Activated CD8-positive, alpha-beta T cell treated with anti-CD3 and anti-CD28 coated beads for 36 hours (primary cell): ENCODE measurements around the gene DRGX. TPM values are rescaled to one million over a fixed set of nuclear protein-coding genes. Genes with fewer than 3 reads are reported as not detected.

Experiments used
- ATAC-seq: fragments of 200-7000 bp; cut with Tn5 transposase; one replicate; pipeline ENCODE4 v1.10.0; 2021; ENCODE audit warnings: mild to moderate bottlenecking, moderate library complexity
- CTCF ChIA-PET: fragments of 350-600 bp; sonication (Branson Sonifier 250); formaldehyde crosslinking; loops from one replicate; lab custom pipeline; 2021; ENCODE audit warnings: antibody characterized with exemption; lab: Charles Lee
- POLR2A ChIA-PET: fragments of 350-600 bp; sonication (Branson Sonifier 250); formaldehyde crosslinking; loops from one replicate; lab custom pipeline; 2021; ENCODE audit warnings: antibody characterized with exemption; lab: Charles Lee
- DNase-seq: peaks from one replicate; pipeline ENCODE4 v3.0.0-alpha.2; 2020
- H3K27ac Mint-ChIP-seq: one replicate; pipeline ENCODE4 v1.8.0; 2021; ENCODE audit warnings: mild to moderate bottlenecking, mixed read lengths
- H3K27me3 Mint-ChIP-seq: one replicate; pipeline ENCODE4 v1.8.0; 2021; ENCODE audit warnings: mixed read lengths
- H3K36me3 Mint-ChIP-seq: one replicate; pipeline ENCODE4 v1.8.0; 2021; ENCODE audit warnings: low read depth, mixed read lengths
- H3K4me1 Mint-ChIP-seq: one replicate; pipeline ENCODE4 v1.8.0; 2021; ENCODE audit warnings: low read depth, mixed read lengths
- H3K4me3 Mint-ChIP-seq: one replicate; pipeline ENCODE4 v1.8.0; 2021; ENCODE audit warnings: mild to moderate bottlenecking, moderate library complexity, mixed read lengths
- H3K9me3 Mint-ChIP-seq: one replicate; pipeline ENCODE4 v1.8.0; 2021; ENCODE audit warnings: mixed read lengths
- CTCF ChIP-seq: fragments of 200-600 bp; IDR thresholded peaks from one replicate; pipeline ENCODE4 v1.8.0; 2022; ENCODE audit warnings: antibody characterized with exemption, mild to moderate bottlenecking
- intact Hi-C: fragments of 100-400 bp; cut with micrococcal nuclease; formaldehyde crosslinking; loops from one replicate; pipeline ENCODE4 v1.10.0; 2022
- total RNA-seq, 2 experiments: library from RNA; stranded (reverse); gene quantifications; one replicate each; pipeline ENCODE4 v1.2.3, GENCODE V29; 2021

Gene DRGX
- total RNA-seq, 2 experiments from 2014 or later, result not detected

GRCh38 chr10:49349390-49349789, 46.5 kb downstream of the DRGX start:
- H3K27me3 Mint-ChIP-seq, result no peaks in the 10 kb centered on the region
- CTCF ChIA-PET, result no interaction called here
- H3K4me1 Mint-ChIP-seq, result no peaks in the 10 kb centered on the region
- no peak for TF ChIP-seq CTCF
- H3K27ac Mint-ChIP-seq, result no peak overlapping the region
- no peak for ATAC-seq
- H3K9me3 Mint-ChIP-seq, result peaks cover 5% of the 10 kb centered on the region
- H3K4me3 Mint-ChIP-seq, result no peak overlapping the region
- POLR2A ChIA-PET, result no interaction called here
- H3K36me3 Mint-ChIP-seq, result no peaks in the 10 kb centered on the region
- intact Hi-C loops, result no loop called here
- no peak for DNase-seq

GRCh38 chr10:49348593-49348992, 47.3 kb downstream of the DRGX start:
- Mint-ChIP-seq H3K27ac (no peak overlapping the region), H3K4me3 (no peak overlapping the region), H3K27me3 (peaks cover 3% of the 10 kb centered on the region), H3K9me3 (peaks cover 5% of the 10 kb centered on the region), H3K4me1 (no peaks in the 10 kb centered on the region), H3K36me3 (no peaks in the 10 kb centered on the region)
- ChIA-PET CTCF (no interaction called here), POLR2A (no interaction called here)
- TF ChIP-seq CTCF, result no peak
- DNase-seq (no peak), ATAC-seq (no peak)
- intact Hi-C loops, result no loop called here

- H3K27ac Mint-ChIP-seq, result no peak overlapping the region
- H3K4me1 Mint-ChIP-seq, result no peaks in the 10 kb centered on the region
- TF ChIP-seq CTCF, result no peak
- ATAC-seq (no peak), DNase-seq (no peak)
- intact Hi-C loops, result no loop called here
- CTCF ChIA-PET, result no interaction called here
- H3K4me3 Mint-ChIP-seq, result no peak overlapping the region
- POLR2A ChIA-PET, result no interaction called here
- H3K27me3 Mint-ChIP-seq, result peaks cover 3% of the 10 kb centered on the region
- H3K9me3 Mint-ChIP-seq, result peaks cover 5% of the 10 kb centered on the region
- H3K36me3 Mint-ChIP-seq, result no peaks in the 10 kb centered on the region
These were observed 48.1 kb downstream of the DRGX start for GRCh38 chr10:49347827-49348226.

- peaks cover 5% of the 10 kb centered on the region for H3K9me3 Mint-ChIP-seq
- H3K27me3 Mint-ChIP-seq, result peaks cover 3% of the 10 kb centered on the region
- intact Hi-C loops, result no loop called here
- CTCF ChIA-PET, result no interaction called here
- ATAC-seq (no peak), DNase-seq (no peak)
- POLR2A ChIA-PET, result no interaction called here
- no peaks in the 10 kb centered on the region for H3K36me3 Mint-ChIP-seq
- H3K27ac Mint-ChIP-seq, result no peak overlapping the region
- no peak overlapping the region for H3K4me3 Mint-ChIP-seq
- no peak for TF ChIP-seq CTCF
- no peaks in the 10 kb centered on the region for H3K4me1 Mint-ChIP-seq
These were observed 48.5 kb downstream of the DRGX start for GRCh38 chr10:49347342-49347741.

GRCh38 chr10:49344840-49345239, 51.0 kb downstream of the DRGX start:
- intact Hi-C loops, result no loop called here
- Mint-ChIP-seq H3K4me3 (no peak overlapping the region), H3K27me3 (peaks cover 3% of the 10 kb centered on the region), H3K36me3 (no peaks in the 10 kb centered on the region), H3K9me3 (no peaks in the 10 kb centered on the region), H3K27ac (no peak overlapping the region), H3K4me1 (no peaks in the 10 kb centered on the region)
- no peak for DNase-seq
- POLR2A ChIA-PET, result no interaction called here
- CTCF ChIA-PET, result no interaction called here
- TF ChIP-seq CTCF, result no peak
- ATAC-seq, result no peak
